Fibroblast of lung (primary cell): ENCODE results near the gene MKLN1. TPM values are rescaled to one million over a fixed set of nuclear protein-coding genes. Genes with fewer than 3 reads are reported as not detected.

Experiments used
- DNase-seq, 2 donors: peaks; one replicate each; pipeline versions ENCODE4 v3.0.0 to v3.0.0-alpha.2; 2010; ENCODE audit warnings: low read depth in 2 of 2
- H2AFZ ChIP-seq: 2 replicates; pipeline ENCODE4 v1.5.1; 2012; ENCODE audit warnings: low read length, control low read depth, inconsistent platforms
- H3K27ac ChIP-seq: 2 replicates; pipeline ENCODE4 v1.5.1; 2011; ENCODE audit warnings: low read length, control low read depth; ENCODE audit not compliant: insufficient read depth
- H3K27me3 ChIP-seq: 2 replicates; pipeline ENCODE4 v1.5.1; 2011; ENCODE audit warnings: mild to moderate bottlenecking, low read length; ENCODE audit not compliant: control insufficient read depth, insufficient read depth
- H3K36me3 ChIP-seq: 2 replicates; pipeline ENCODE4 v1.5.1; 2011; ENCODE audit warnings: low read length; ENCODE audit not compliant: control insufficient read depth, insufficient read depth
- H3K4me1 ChIP-seq: 2 replicates; pipeline ENCODE4 v1.5.1; 2011; ENCODE audit warnings: low read length; ENCODE audit not compliant: control insufficient read depth, insufficient read depth; ENCODE audit errors: extremely low read depth
- H3K4me2 ChIP-seq: 2 replicates; pipeline ENCODE4 v1.5.1; 2011; ENCODE audit warnings: low read length, control low read depth; ENCODE audit not compliant: insufficient read depth; ENCODE audit errors: extremely low read depth
- H3K4me3 ChIP-seq, 4 experiments: fragments of 200-600 bp in 1 of 4; sonication (generic) in 1 of 4; replicated peaks in 1 of 4; 2 replicates each; pipeline ENCODE4 v1.5.1; 2011 to 2016; ENCODE audit warnings: low read length in 4 of 4, low read depth in 3 of 4, mild to moderate bottlenecking in 3 of 4, control low read depth in 2 of 4, inconsistent platforms in 1 of 4, mixed read lengths in 1 of 4; ENCODE audit not compliant: insufficient read depth in 1 of 4; ENCODE audit errors: control extremely low read depth in 1 of 4
- H3K79me2 ChIP-seq: 2 replicates; pipeline ENCODE4 v1.5.1; 2012; ENCODE audit warnings: mild to moderate bottlenecking, low read length, inconsistent platforms; ENCODE audit not compliant: control insufficient read depth, insufficient read depth
- H3K9ac ChIP-seq: 2 replicates; pipeline ENCODE4 v1.5.1; 2011; ENCODE audit warnings: mild to moderate bottlenecking, low read length, control low read depth; ENCODE audit not compliant: insufficient read depth
- H3K9me3 ChIP-seq: 2 replicates; pipeline ENCODE4 v1.5.1; 2012; ENCODE audit warnings: low read depth, low read length; ENCODE audit not compliant: control insufficient read depth, insufficient read depth
- H4K20me1 ChIP-seq: 2 replicates; pipeline ENCODE4 v1.5.1; 2011; ENCODE audit warnings: low read length; ENCODE audit not compliant: control insufficient read depth, insufficient read depth; ENCODE audit errors: extremely low read depth
- EZH2 ChIP-seq: IDR thresholded peaks from 2 replicates; pipeline ENCODE4 v1.5.1; 2012; ENCODE audit warnings: low read length, control low read depth, mild to moderate bottlenecking; ENCODE audit errors: missing control alignments
- polyA plus RNA-seq, 2 donors: library from polyadenylated mRNA; depleted of rRNA in 1 of 2; stranded (reverse) in 1 of 2; unstranded in 1 of 2; fragments of >200 nt; gene quantifications; 2 replicates each; pipeline ENCODE4 v1.2.1, GENCODE V29; 2011 to 2012; ENCODE audit warnings: missing spikeins in 1 of 2
- total RNA-seq: library from RNA; depleted of rRNA; stranded (reverse); fragments of >200 nt; gene quantifications from 2 replicates; pipeline ENCODE4 v1.2.1, GENCODE V29; 2014
- TF ChIP-seq, protein P1 (sequence below), 2 donors: IDR thresholded peaks in 1 of 2; conservative IDR thresholded peaks in 1 of 2; 1 replicate in 1 of 2; 2 replicates in 1 of 2; pipeline ENCODE4 v1.5.1; 2011 to 2012; ENCODE audit warnings: low read length in 2 of 2, control low read depth in 1 of 2, inconsistent platforms in 1 of 2, low read depth in 1 of 2, mild to moderate bottlenecking in 1 of 2

MKLN1 gene
- total and polyA plus RNA-seq, 2 donors (not counting 1 experiment from before 2014, with no cell fraction given): 33.9 to 46.4 TPM

DNA sequence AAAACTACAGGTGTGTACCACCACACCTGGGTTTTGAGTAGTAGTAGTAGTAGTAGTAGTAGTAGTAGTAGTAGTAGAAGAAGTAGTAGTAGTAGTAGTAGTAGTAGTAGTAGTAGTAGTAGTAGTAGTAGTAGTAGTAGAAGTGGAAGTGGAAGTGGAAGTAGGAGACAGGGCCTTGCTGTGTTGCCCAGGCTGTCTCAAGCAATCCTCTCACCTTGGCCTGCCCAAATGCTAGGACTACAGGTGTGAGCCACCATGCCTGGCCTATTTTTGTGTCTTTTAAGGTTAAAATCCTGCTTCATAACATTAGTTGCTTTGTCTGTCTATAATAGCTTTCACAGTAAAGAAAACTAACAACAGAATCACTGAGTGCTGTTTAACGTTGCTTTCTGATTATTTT lies 117.0 kb downstream of the MKLN1 start:
- Histone ChIP-seq H2AFZ (no peak overlapping the region), H3K27me3 (no peaks in the 10 kb centered on the region), H3K36me3 (no peaks in the 10 kb centered on the region), H3K4me3 (no peak overlapping the region), H3K79me2 (no peaks in the 10 kb centered on the region), H4K20me1 (no peaks in the 10 kb centered on the region), H3K27ac (no peak overlapping the region), H3K4me2 (no peak overlapping the region), H3K9ac (no peak overlapping the region), H3K4me1 (no peaks in the 10 kb centered on the region), H3K9me3 (no peaks in the 10 kb centered on the region)
- TF ChIP-seq, protein P1, sequence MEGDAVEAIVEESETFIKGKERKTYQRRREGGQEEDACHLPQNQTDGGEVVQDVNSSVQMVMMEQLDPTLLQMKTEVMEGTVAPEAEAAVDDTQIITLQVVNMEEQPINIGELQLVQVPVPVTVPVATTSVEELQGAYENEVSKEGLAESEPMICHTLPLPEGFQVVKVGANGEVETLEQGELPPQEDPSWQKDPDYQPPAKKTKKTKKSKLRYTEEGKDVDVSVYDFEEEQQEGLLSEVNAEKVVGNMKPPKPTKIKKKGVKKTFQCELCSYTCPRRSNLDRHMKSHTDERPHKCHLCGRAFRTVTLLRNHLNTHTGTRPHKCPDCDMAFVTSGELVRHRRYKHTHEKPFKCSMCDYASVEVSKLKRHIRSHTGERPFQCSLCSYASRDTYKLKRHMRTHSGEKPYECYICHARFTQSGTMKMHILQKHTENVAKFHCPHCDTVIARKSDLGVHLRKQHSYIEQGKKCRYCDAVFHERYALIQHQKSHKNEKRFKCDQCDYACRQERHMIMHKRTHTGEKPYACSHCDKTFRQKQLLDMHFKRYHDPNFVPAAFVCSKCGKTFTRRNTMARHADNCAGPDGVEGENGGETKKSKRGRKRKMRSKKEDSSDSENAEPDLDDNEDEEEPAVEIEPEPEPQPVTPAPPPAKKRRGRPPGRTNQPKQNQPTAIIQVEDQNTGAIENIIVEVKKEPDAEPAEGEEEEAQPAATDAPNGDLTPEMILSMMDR (conservative IDR thresholded peaks at IDR 0.05 in 1 of 2, IDR thresholded peaks at IDR 0.05 in 1 of 2; ENCODE audit: low read depth in 1 of 2, low read length in 2 of 2): no peak
- no peak for TF ChIP-seq EZH2
- DNase-seq: no peak

DNA sequence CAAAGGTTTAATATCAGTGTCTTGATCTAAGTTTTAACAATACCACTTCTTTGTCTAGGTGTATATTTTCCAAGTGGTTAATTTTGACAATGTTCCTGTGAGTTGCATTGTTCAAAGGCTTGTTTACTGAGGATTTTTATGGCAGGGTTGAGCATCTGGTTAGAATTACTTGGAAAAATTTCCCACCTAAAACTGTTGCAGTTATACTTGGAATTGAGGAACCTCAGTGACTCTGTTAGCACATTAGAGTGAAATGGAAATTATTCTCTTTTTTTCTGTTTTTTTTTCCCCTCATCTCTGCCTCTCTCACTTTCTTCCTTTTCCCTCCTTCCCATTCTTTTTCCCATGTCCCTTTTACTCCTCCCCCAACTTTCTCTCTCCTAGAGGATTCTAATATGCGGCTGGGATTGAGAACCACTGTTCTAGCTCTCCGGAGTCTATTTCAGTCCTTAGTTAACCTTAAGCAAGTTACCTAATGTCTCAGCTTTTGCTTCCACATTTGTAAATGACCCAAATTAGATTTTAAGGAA lies 121.8 kb downstream of the MKLN1 start:
- H3K4me1 ChIP-seq: no peaks in the 10 kb centered on the region
- no peak overlapping the region for H3K4me3 ChIP-seq
- no peaks in the 10 kb centered on the region for H3K36me3 ChIP-seq
- no peak overlapping the region for H2AFZ ChIP-seq
- no peaks in the 10 kb centered on the region for H4K20me1 ChIP-seq
- no peak overlapping the region for H3K4me2 ChIP-seq
- no peaks in the 10 kb centered on the region for H3K27me3 ChIP-seq
- H3K9ac ChIP-seq: no peak overlapping the region
- no peak for DNase-seq
- H3K9me3 ChIP-seq: no peaks in the 10 kb centered on the region
- TF ChIP-seq, protein P1 (conservative IDR thresholded peaks at IDR 0.05 in 1 of 2, IDR thresholded peaks at IDR 0.05 in 1 of 2; ENCODE audit: low read depth in 1 of 2, low read length in 2 of 2): no peak
- TF ChIP-seq EZH2: no peak
- H3K27ac ChIP-seq: no peak overlapping the region
- no peaks in the 10 kb centered on the region for H3K79me2 ChIP-seq

DNA sequence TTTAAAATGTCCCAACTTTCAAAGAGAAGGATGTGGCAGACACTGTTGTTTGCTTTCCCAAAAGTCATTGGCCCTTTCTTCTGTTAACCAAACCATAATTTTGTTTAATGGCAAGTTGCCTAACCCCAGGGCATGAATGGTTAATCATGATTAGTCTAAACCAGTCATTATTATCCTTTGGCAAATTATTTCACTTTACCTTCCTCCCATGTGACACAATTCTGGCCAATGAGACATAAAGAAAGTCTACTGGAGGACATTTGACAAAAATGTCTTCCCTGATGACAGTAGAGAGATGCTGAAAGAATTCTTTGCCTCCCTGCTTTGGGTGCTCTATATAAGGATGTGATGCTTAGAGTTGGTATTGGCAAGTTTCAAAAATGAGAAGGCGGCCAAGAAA lies 126.8 kb downstream of the MKLN1 start:
- no peak overlapping the region for H3K9ac ChIP-seq
- H3K4me3 ChIP-seq: no peak overlapping the region
- DNase-seq: no peak
- H3K79me2 ChIP-seq: no peaks in the 10 kb centered on the region
- no peaks in the 10 kb centered on the region for H3K36me3 ChIP-seq
- H3K27ac ChIP-seq: no peak overlapping the region
- no peak for TF ChIP-seq EZH2
- TF ChIP-seq, protein P1 (conservative IDR thresholded peaks at IDR 0.05 in 1 of 2, IDR thresholded peaks at IDR 0.05 in 1 of 2; ENCODE audit: low read depth in 1 of 2, low read length in 2 of 2): no peak
- H3K27me3 ChIP-seq: no peaks in the 10 kb centered on the region
- H2AFZ ChIP-seq: no peak overlapping the region
- H3K4me1 ChIP-seq: no peaks in the 10 kb centered on the region
- no peak overlapping the region for H3K4me2 ChIP-seq
- no peaks in the 10 kb centered on the region for H3K9me3 ChIP-seq
- H4K20me1 ChIP-seq: no peaks in the 10 kb centered on the region
